ENCODE results near the gene SMARCAD1.

SMARCAD1 gene

DNA sequence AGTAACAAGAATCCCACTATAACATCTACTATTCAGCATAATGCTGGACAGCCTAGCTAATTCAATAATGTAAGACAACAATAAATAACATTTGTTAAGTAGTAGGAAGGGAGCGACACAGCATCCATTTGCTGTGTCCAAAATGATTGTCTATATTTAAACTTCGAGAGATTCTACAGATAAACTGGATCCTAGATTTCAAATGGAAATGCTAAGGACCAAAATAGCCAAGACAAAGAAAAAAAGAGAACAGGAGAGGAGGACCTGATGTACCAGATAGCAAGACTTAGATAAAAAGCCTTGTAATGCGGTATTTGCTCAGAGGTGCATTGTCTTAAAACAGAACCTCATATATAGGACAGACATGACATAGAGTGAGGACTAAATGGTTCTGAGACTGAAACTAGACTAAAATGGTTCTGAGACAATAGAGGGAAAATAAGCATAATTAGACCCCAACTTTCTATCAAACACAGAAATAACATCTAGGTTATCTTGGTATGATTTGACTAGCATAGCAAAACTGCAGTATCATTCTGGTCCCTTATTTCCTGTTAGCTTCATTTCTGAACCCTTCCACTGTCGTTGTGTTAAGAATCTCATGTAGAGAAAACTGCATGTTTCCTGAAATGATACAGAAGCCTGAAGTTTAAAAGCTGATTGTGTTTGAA is 131.2 kb downstream of the SMARCAD1 start:
- no peak overlapping the region for H3K27ac ChIP-seq (ENCODE audit: insufficient read depth, low read depth, low read length, poor library complexity, severe bottlenecking)
- H3K4me1 ChIP-seq (ENCODE audit: control insufficient read depth, insufficient read depth, low read length), result peaks cover 2% of the 10 kb centered on the region
- WGBS, 2 experiments, result 96 to 100% methylated on average over 2 to 4 of the region's 4 CpGs
- H3K9me3 ChIP-seq (ENCODE audit: control insufficient read depth, low read length), result no peaks in the 10 kb centered on the region
- no peaks in the 10 kb centered on the region for H3K27me3 ChIP-seq (ENCODE audit: control insufficient read depth, insufficient read depth, low read length, poor library complexity, severe bottlenecking)
- no peak overlapping the region for H3K4me3 ChIP-seq (ENCODE audit: insufficient read depth, low read depth, low read length)
- H3K36me3 ChIP-seq (ENCODE audit: control insufficient read depth, insufficient read depth, low read length), result no peaks in the 10 kb centered on the region

DNA sequence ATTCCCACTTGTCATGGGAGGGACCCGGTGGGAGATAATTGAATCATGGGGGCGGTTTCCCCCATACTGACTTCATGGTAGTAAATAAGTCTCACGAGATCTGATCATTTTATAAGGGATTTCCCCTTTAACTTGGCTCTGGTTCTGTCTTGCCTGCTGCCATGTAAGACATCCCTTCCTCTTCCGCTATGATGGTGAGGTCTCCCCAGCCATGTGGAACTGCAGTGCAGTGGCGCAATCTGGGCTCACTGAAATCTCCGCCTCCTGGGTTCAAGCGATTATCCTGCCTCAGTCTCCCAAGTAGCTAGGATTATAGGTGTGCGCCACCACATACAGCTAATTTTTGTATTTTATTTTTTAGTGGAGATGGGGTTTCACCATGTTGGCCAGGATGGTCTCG is 132.1 kb downstream of the SMARCAD1 start:
- H3K9me3 ChIP-seq (ENCODE audit: control insufficient read depth, low read length), result no peaks in the 10 kb centered on the region
- no peaks in the 10 kb centered on the region for H3K27me3 ChIP-seq (ENCODE audit: control insufficient read depth, insufficient read depth, low read length, poor library complexity, severe bottlenecking)
- no peak overlapping the region for H3K4me3 ChIP-seq (ENCODE audit: insufficient read depth, low read depth, low read length)
- H3K36me3 ChIP-seq (ENCODE audit: control insufficient read depth, insufficient read depth, low read length), result no peaks in the 10 kb centered on the region
- no peak overlapping the region for H3K27ac ChIP-seq (ENCODE audit: insufficient read depth, low read depth, low read length, poor library complexity, severe bottlenecking)
- H3K4me1 ChIP-seq (ENCODE audit: control insufficient read depth, insufficient read depth, low read length), result no peaks in the 10 kb centered on the region
- WGBS, 2 experiments, result 90 to 91% methylated on average over 9 of the region's 9 CpGs

Data from ectodermal cell (in vitro differentiated cells).